ENCODE results near the gene C1QL1.

- TF ChIP-seq POLR2A (IDR thresholded peaks at IDR 0.05) (no peak), CTCF (IDR thresholded peaks at IDR 0.05) (no peak), EP300 (IDR thresholded peaks at IDR 0.05) (no peak)
These were observed 53.3 kb downstream of the C1QL1 start for GRCh38 chr17:44914698-44915271.

Data from ovary (tissue), 3 donors.